Neuronal stem cell (in vitro differentiated cells): Measurements from ENCODE around the gene KIFC1.
"Not testable (repeated sequence)": the region's sequence is repeated elsewhere in the genome, so short reads cannot be mapped to it uniquely, and the experiment has no call there.

ENCODE experiments used
- DNase-seq: peaks from one replicate; pipeline ENCODE4 v3.0.0-alpha.2; 2013; ENCODE audit warnings: low spot score
- H2AFZ ChIP-seq: one replicate; pipeline ENCODE4 v1.6.1; 2013; ENCODE audit warnings: mild to moderate bottlenecking, low read length, inconsistent platforms
- H2AK5ac ChIP-seq: 2 replicates; pipeline ENCODE4 v1.6.1; 2013; ENCODE audit warnings: low read depth, mild to moderate bottlenecking, inconsistent platforms, low read length, moderate library complexity, mixed read lengths
- H2BK120ac ChIP-seq: 2 replicates; pipeline ENCODE4 v1.6.1; 2013; ENCODE audit warnings: low read depth, mild to moderate bottlenecking, inconsistent platforms, low read length, moderate library complexity, mixed read lengths
- H2BK12ac ChIP-seq: one replicate; pipeline ENCODE4 v1.6.1; 2013; ENCODE audit warnings: low read length, inconsistent platforms
- H2BK15ac ChIP-seq: 2 replicates; pipeline ENCODE4 v1.6.1; 2013; ENCODE audit warnings: mild to moderate bottlenecking, low read length, inconsistent platforms, mixed read lengths
- H2BK5ac ChIP-seq: one replicate; pipeline ENCODE4 v1.6.1; 2013; ENCODE audit warnings: inconsistent platforms, mild to moderate bottlenecking, low read length, moderate library complexity
- H3K14ac ChIP-seq: one replicate; pipeline ENCODE4 v1.6.1; 2013; ENCODE audit warnings: low read length, inconsistent platforms
- H3K18ac ChIP-seq: 2 replicates; pipeline ENCODE4 v1.6.1; 2013; ENCODE audit warnings: low read length, inconsistent platforms
- H3K23ac ChIP-seq: 2 replicates; pipeline ENCODE4 v1.6.1; 2013; ENCODE audit warnings: low read depth, mild to moderate bottlenecking, mixed read lengths, low read length, inconsistent platforms; ENCODE audit not compliant: poor library complexity
- H3K27ac ChIP-seq: replicated peaks from 3 replicates; pipeline ENCODE4 v1.5.1; 2013; ENCODE audit warnings: low read length, inconsistent platforms
- H3K27me3 ChIP-seq, 3 experiments: 2 replicates each; pipeline ENCODE4 v1.6.1; 2013; ENCODE audit warnings: low read length in 3 of 3, mild to moderate bottlenecking in 2 of 3, inconsistent platforms in 1 of 3, low read depth in 1 of 3, mixed read lengths in 1 of 3, moderate library complexity in 1 of 3; ENCODE audit not compliant: control insufficient read depth in 3 of 3, insufficient read depth in 3 of 3
- H3K36me3 ChIP-seq, 2 donors: replicated peaks in 1 of 2; 2 replicates each; pipeline ENCODE4 v1.6.1; 2013; ENCODE audit warnings: low read length in 2 of 2; ENCODE audit not compliant: control insufficient read depth in 2 of 2, insufficient read depth in 2 of 2
- H3K4ac ChIP-seq: 2 replicates; pipeline ENCODE4 v1.6.1; 2013; ENCODE audit warnings: inconsistent platforms, mild to moderate bottlenecking, low read length, moderate library complexity
- H3K4me1 ChIP-seq, 2 donors: 1 replicate in 1 of 2; 2 replicates in 1 of 2; pipeline ENCODE4 v1.6.1; 2013; ENCODE audit warnings: low read length in 2 of 2, low read depth in 1 of 2; ENCODE audit not compliant: control insufficient read depth in 2 of 2, insufficient read depth in 1 of 2
- H3K4me2 ChIP-seq: one replicate; pipeline ENCODE4 v1.6.1; 2013; ENCODE audit warnings: mild to moderate bottlenecking, low read length, inconsistent platforms; ENCODE audit not compliant: insufficient read depth, poor library complexity, severe bottlenecking
- H3K4me3 ChIP-seq, 2 donors: 2 replicates each; pipeline ENCODE4 v1.5.1; 2013; ENCODE audit warnings: low read length in 2 of 2, mild to moderate bottlenecking in 2 of 2, inconsistent platforms in 1 of 2, moderate library complexity in 1 of 2
- H3K79me1 ChIP-seq: one replicate; pipeline ENCODE4 v1.6.1; 2013; ENCODE audit warnings: low read depth, mild to moderate bottlenecking, inconsistent platforms, low read length, moderate library complexity
- H3K9ac ChIP-seq: one replicate; pipeline ENCODE4 v1.6.1; 2013; ENCODE audit warnings: mild to moderate bottlenecking, low read depth, low read length, inconsistent platforms; ENCODE audit not compliant: poor library complexity
- H3K9me3 ChIP-seq, 2 donors: replicated peaks in 1 of 2; 2 replicates each; pipeline versions ENCODE3 to v1.6.1; 2013; ENCODE audit warnings: low read length in 2 of 2, mild to moderate bottlenecking in 2 of 2, inconsistent platforms in 1 of 2, low read depth in 1 of 2, mixed read lengths in 1 of 2, moderate library complexity in 1 of 2; ENCODE audit not compliant: control insufficient read depth in 2 of 2, insufficient read depth in 1 of 2
- H4K8ac ChIP-seq: one replicate; pipeline ENCODE4 v1.6.1; 2013; ENCODE audit warnings: low read depth, mild to moderate bottlenecking, inconsistent platforms, low read length, moderate library complexity
- H4K91ac ChIP-seq: one replicate; pipeline ENCODE4 v1.6.1; 2013; ENCODE audit warnings: low read length, low read depth, mild to moderate bottlenecking, inconsistent platforms; ENCODE audit not compliant: poor library complexity
- WGBS, 2 donors: extraction: QIAGEN DNeasy Blood & Tissue Kit; methylation state at CpG; one replicate each; pipeline ENCODE4 v1.1.7; 2013; ENCODE audit warnings: missing lambda C conversion rate in 2 of 2, mixed read lengths in 1 of 2; ENCODE audit not compliant: insufficient read length in 2 of 2, insufficient replicate concordance in 1 of 2; ENCODE audit errors: extremely low coverage in 2 of 2; 5-methylcytosine and 5-hydroxymethylcytosine counted together

The KIFC1 gene

GRCh38 chr6:33364475-33365205 is 27.0 kb upstream of the KIFC1 start:
- H2BK12ac ChIP-seq, H3K14ac ChIP-seq: not testable (repeated sequence)
- no CpG with 5 or more reads among the region's 8 CpGs for WGBS, 2 donors

GRCh38 chr6:33365206-33365971 is 26.2 kb upstream of the KIFC1 start:
- H3K4ac ChIP-seq, H3K14ac ChIP-seq, H4K8ac ChIP-seq, H3K9me3 ChIP-seq, H3K36me3 ChIP-seq, DNase-seq, H4K91ac ChIP-seq, H3K23ac ChIP-seq, H3K27ac ChIP-seq, H3K79me1 ChIP-seq, H3K27me3 ChIP-seq, H3K4me2 ChIP-seq, H3K4me3 ChIP-seq, H2BK15ac ChIP-seq, H2BK120ac ChIP-seq, H2BK12ac ChIP-seq: not testable (repeated sequence)
- Histone ChIP-seq H3K9ac (peak overlapping the region; percentile 55), H3K4me1 (peaks cover 3 to 11% of the 10 kb centered on the region in 2 donors), H2AK5ac (peak overlapping the region; percentile 52), H2BK5ac (peak overlapping the region; percentile 20), H3K18ac (peak overlapping the region; percentile 49), H2AFZ (peak overlapping the region; percentile 83)
- WGBS, 2 donors: no CpG with 5 or more reads among the region's 10 CpGs

More at GRCh38 chr6:33364475-33365205, 27.0 kb upstream of the KIFC1 start:
- not testable (repeated sequence) for H3K4me2 ChIP-seq, H3K23ac ChIP-seq, H3K27me3 ChIP-seq, H3K9ac ChIP-seq, DNase-seq, H3K4ac ChIP-seq, H3K18ac ChIP-seq, H4K91ac ChIP-seq, H3K36me3 ChIP-seq, H2AK5ac ChIP-seq, H3K79me1 ChIP-seq, H2BK15ac ChIP-seq, H3K27ac ChIP-seq, H4K8ac ChIP-seq, H3K9me3 ChIP-seq, H2BK120ac ChIP-seq
- H2AFZ ChIP-seq: peak overlapping the region; percentile 83
- peak overlapping the region; percentile 20 for H2BK5ac ChIP-seq
- peak overlapping the region in 1 of 2 donors; percentile 3 for H3K4me3 ChIP-seq
- H3K4me1 ChIP-seq: peaks cover 3 to 11% of the 10 kb centered on the region in 2 donors

DNA sequence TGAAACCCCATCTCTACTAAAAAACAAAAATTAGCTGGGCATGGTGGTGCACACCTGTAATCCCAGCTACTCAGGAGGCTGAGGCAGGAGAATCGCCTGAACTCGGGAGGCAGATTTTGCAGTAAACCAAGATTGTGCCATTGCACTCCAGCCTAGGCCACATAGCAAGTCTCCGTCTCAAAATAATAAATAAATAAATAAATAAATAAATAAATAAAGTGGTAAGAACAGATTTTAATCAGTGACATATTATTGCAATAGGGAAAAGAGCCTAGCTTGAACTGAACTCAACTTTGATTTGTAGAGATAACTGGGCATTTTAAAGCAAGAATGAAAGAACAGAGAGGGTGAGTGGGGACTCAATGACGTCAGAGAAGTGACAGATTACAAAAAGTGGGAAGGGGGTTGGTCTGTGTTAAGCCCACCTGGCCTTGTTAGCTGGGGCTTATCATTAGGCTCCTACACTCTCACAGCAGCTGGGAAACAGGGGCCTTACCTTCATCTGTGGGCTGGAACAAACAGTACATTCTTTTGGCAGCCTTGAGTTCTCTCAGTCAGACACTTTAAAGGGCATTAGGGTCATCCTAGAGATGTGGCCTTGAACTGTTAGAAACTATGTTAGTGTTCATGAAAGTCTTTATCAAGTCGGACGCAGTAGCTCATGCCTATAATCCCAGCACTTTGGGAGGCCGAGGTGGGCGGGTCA is 24.5 kb upstream of the KIFC1 start:
- H2BK15ac ChIP-seq: no peak overlapping the region
- no peaks in the 10 kb centered on the region for H3K79me1 ChIP-seq
- H2BK5ac ChIP-seq: no peak overlapping the region
- no peak overlapping the region for H3K27ac ChIP-seq
- no peaks in the 10 kb centered on the region for H3K36me3 ChIP-seq
- H4K91ac ChIP-seq: no peak overlapping the region
- H2BK120ac ChIP-seq: no peak overlapping the region
- H3K14ac ChIP-seq: no peak overlapping the region
- no peak overlapping the region for H3K18ac ChIP-seq
- no peak overlapping the region for H3K4me2 ChIP-seq
- no peak overlapping the region for H3K9ac ChIP-seq
- DNase-seq: no peak
- no peak overlapping the region for H3K23ac ChIP-seq
- H3K9me3 ChIP-seq: no peaks in the 10 kb centered on the region
- H2AK5ac ChIP-seq: no peak overlapping the region
- H3K4ac ChIP-seq: no peak overlapping the region
- no peak overlapping the region for H4K8ac ChIP-seq
- no peaks in the 10 kb centered on the region for H3K27me3 ChIP-seq
- no peak overlapping the region for H2AFZ ChIP-seq
- no CpG with 5 or more reads among the region's 8 CpGs for WGBS, 2 donors
- H3K4me1 ChIP-seq: peaks cover 3 to 11% of the 10 kb centered on the region in 2 donors
- no peak overlapping the region for H3K4me3 ChIP-seq
- H2BK12ac ChIP-seq: peak overlapping the region; percentile 22

- no CpG with 5 or more reads among the region's 5 CpGs for WGBS, 2 donors
Measured at GRCh38 chr6:33367715-33368025, 24.0 kb upstream of the KIFC1 start.

More at GRCh38 chr6:33367715-33368025, 24.0 kb upstream of the KIFC1 start:
- not testable (repeated sequence) for H2AK5ac ChIP-seq, H3K4me2 ChIP-seq, H2BK15ac ChIP-seq, H3K9me3 ChIP-seq, H3K9ac ChIP-seq, H3K27ac ChIP-seq, H3K14ac ChIP-seq, H2BK12ac ChIP-seq, H3K18ac ChIP-seq, H2BK5ac ChIP-seq, H3K27me3 ChIP-seq, H2BK120ac ChIP-seq, H3K23ac ChIP-seq, H3K4me3 ChIP-seq, H3K36me3 ChIP-seq, H3K79me1 ChIP-seq, H4K8ac ChIP-seq, H2AFZ ChIP-seq, H3K4ac ChIP-seq, H4K91ac ChIP-seq, DNase-seq
- H3K4me1 ChIP-seq: peaks cover 3 to 11% of the 10 kb centered on the region in 2 donors
